ENCODE results near the gene HSPE1.
"Not testable (repeated sequence)": the region's sequence is repeated elsewhere in the genome, so short reads cannot be mapped to it uniquely, and the experiment has no call there.

HSPE1 gene

DNA sequence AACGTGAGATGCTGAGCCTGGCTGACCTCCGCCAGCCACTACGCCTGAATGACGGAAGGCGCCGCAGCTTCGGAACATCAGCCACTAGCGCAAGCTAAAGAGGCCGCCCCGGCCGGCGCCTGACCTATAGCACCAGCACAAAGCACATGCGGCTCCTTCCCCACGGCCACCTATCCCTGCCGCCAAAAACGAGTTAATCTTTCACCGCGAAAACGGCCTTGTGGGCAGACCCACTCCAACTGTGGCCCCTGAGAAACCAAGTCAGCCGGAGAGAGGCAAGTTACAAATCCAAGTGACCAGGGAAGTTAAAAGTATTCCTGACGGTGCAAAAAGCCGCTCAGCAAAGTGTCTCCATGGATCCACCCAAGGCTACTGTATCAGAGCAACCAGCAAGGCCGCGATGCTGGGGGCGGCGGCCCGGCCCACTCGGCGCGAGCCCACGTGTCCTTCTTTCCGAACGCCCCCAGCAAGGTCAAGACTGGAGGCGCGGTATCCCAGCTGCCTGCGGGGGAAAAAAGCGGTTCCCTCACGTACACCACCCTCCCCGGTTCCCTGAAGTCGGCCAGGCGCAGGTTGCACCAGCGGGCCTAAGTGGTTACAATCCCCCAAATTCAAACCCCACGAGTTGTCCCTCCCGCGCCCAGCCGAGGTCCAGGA is 1.1 kb upstream of the HSPE1 start:
- peak; percentile 6 for DNase-seq

DNA sequence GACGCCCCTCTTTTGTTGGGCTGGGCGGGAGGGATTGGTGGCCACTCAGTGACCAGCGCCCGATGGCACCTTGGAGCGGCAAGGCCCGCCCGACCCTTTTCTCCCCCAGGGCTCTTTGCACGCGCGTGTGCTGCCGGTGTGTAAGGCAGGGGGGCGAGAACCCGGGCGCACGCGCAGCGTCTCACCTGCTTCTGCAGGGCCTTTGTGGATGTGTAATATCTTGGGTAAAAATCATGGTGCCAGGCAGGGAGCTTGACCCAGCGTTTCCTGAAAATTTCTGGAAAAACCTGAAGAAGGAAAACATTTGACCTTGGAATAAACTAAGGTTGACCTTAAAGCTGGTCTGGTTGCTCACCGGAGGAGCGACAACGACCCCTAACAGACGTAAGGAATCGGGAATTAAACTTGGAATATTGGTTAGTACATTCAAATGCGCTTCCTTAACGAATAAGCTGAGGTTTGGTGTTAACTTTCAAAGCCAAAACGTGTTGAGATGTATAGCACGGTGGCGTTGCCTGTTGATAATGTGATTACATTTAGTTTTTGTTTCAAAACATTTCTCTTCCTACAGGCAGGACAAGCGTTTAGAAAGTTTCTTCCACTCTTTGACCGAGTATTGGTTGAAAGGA is 438 bp downstream of the HSPE1 start:
- DNase-seq, result no peak

DNA sequence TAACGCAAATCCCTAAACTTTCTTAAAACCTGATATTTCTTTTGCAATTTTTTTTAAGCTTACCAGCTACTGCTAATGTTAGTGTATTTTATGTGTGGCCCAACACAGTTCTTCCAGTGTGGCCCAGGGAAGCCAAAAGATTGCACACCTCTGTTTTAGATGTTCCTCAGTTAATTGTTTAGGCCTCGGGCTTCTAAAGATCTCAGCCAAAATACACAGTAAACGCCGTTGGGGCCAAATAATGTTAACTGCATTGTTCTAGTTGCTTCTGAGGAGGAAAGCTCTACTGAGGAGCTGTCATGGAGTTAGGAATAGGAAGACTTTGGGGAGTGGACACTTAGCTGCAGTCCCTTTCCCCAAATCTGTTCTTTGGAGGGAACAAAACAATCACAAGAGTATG is 2.0 kb downstream of the HSPE1 start:
- DNase-seq, result no peak

DNA sequence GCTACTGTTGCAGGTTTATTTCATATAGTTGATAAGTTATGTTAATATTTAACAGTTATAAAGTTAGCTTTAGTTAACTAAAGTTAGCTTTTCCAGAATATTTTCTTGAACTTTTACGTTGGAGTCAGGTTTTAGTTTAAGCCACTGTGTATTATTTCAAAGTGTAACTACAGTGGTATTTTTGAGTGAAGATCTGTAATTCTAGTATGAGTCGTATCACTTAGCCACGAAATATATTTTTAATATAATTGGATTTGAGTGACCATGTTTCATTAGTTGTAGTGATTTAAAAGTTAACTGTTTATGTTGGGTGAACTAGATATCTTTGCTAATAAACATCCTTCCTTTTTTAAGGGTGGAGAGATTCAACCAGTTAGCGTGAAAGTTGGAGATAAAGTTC is 2.5 kb downstream of the HSPE1 start:
- no peak for DNase-seq

DNA sequence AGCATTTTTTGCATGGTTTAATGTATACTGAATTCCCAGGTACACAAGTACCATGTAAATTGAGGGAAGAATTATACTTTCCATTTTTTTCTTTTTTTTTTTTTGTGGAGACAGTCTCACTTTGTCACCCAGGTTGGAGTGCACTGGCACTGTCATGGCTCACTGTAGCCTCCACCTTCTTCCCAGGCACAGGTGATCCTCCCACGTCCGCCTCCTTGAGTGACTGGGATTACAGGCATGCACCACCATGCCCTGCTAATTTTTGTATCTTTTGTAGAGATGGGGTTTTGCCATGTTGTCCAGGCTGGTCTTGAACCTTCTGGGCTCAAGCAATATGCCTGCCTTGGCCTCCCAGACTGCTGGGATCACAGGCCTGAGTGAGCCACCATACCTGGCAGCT is 3.8 kb downstream of the HSPE1 start:
- no peak for DNase-seq

DNA sequence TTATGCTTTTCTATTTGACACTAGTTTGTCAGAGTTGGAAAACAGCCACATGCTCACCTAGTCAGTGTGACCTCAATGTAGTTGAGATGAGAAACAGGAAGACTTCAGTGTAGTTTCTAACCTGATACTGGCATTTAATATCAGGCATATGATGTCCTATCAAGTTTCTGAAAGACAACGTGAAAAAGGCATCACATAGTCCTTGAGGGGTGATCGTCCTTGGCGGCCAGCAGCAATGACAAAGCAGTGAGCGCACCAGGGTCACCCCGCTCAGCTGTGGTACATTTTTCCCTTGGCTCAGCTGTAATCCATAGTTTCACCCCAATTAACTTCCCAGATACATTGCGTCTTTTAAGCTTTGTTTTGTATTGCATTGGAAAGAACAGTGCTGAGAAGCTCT is 4.3 kb downstream of the HSPE1 start:
- DNase-seq, result no peak

DNA sequence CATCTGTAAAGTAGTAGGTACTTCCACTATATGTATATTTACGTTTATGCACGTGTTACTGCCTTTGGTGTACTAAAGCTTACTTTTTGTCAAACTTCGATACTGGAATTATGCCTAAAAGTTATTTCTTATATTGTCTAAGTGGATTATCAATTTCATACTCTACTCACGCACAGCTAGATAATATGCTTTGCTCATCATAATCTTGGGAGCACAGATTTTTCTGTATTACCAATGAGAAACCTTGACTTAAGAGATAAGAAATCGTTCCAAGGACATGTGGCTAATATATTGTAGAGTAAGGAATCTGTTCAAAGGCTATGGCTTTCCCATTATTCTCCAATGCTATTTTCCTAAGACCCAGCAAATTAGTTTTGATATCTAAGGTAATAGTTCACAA is 6.5 kb downstream of the HSPE1 start:
- DNase-seq, result no peak

DNA sequence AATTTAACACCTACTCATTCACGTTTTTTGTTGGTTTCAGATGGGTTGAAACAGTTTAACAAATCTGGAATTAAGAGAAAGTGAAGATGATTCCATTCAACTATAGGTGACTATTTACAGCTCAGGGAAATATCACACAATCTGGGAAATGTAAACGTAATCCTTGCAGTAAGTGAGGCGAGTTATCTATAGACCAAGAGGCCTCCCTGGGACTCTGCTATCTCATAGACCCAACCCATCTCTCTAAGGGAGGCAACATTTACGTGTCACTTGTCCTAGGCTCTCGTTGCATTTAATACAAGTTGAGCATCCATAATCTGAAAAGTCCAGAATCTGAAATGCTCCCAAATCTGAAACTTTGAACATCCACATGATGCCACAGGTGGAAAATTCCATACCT is 13.7 kb downstream of the HSPE1 start:
- no peak for DNase-seq

DNA sequence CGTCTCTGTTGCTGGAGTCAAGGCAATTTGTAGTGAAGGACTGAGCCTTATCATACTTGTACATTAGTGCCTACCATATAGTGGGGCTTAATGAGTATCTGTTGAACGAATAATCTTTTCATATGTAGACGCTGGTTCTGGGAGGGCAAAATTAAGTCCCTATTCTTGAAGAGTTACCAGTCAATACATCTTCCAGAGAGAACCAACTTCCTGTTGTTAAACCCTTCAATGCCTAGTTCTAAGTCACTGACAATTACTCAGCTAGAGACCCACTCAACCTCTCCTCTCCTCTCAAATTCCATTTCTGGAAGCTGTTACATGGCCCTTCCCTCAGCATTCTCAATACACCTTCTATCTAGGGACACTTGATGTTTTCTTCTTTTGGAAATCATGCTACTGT is 14.6 kb downstream of the HSPE1 start:
- DNase-seq, result no peak

DNA sequence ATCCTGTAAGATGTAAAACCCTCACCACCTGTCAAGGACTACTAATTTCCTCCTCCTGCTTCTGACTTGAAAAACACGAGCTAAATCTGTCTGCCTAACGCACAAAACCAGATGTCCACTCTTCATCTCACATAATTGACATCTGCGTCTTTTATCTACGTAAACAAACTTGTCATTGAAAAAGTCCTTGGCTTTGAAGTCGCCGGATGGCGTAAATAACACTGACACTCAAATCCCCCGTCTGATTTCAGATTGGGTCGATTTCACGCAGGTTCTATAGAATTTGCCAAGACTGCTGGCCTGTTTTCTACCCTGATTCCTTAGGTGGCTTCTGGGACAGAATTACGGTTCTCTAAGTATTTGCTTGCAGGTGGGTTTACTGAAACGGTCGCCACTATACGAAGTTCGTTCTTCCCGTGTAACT is 15.1 kb downstream of the HSPE1 start:
- DNase-seq, result peak; percentile 64

DNA sequence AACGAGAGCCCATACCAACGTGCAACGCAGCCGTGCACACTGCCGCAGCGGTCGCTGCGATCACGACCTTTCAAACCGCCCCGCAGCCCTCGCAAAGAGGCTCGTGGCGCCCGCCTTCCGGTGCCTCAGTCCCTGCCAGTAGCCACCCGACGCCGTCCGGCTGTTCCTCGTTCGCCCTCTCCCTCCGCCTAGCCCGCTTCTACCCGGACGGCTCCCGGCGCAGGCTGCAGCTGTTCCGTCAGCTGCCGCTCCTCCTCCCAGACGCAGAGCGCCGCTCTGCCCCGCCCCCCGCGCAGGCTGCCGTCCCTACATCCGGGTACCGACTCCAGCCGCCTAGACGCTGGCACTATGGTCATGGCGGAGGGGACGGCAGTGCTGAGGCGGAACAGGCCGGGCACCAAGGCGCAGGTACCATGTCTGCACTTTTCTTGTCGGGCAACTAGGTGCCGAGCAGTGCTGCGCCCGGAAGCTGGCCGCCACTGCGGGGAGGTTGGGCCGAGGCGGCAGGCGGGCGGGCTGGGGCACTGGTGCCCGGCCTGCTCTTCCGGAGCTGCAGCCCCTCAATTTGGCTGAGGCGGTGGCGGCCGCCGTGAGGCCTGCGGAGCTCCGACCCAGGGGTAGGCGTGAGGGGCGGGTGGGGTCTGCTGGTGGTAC is 15.7 kb downstream of the HSPE1 start, which contains the start of gene MOB4:
MOB4 (plus strand) TSS at position 328 of the 654 bp plus-strand sequence; CDS start at position 349, 21 bp downstream.
- peak; percentile 95 for DNase-seq

DNA sequence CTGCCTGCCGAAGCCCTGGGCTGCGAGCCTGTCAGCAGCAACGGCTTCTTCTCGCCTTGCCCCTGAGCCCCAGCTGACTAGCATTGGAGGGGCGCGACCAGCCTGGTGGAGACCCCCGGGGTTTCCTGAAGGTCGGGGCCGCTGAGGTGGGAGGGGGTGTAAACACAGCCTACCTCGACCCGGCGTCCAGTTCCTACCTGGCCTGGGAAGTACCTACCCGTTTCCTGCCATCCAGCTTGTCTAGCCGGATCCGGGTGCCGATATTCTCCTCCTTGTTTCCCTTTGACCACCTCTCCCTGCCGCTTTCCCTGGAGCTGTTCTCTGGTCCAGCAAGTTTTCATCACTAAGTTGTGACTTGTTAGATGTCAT is 16.2 kb downstream of the HSPE1 start:
- DNase-seq, result no peak

DNA sequence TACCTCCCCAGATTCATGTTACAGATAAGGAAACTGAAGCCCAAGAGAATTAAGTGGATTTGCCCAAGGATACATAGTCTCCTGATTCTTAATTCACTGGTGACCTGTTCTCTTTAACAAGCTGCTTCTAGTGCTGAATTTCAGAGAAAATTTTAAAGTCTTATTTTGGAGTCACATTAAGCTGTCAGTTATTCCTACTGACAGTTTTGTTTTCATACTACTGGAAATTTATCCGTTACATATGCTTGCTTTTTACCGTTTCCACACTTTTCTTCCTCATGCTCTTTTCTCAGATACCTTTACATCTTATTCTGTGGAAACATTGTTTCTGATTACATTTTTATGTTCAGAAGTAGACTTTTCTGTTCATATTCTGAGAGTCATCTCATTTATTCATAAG is 17.0 kb downstream of the HSPE1 start:
- no peak for DNase-seq

DNA sequence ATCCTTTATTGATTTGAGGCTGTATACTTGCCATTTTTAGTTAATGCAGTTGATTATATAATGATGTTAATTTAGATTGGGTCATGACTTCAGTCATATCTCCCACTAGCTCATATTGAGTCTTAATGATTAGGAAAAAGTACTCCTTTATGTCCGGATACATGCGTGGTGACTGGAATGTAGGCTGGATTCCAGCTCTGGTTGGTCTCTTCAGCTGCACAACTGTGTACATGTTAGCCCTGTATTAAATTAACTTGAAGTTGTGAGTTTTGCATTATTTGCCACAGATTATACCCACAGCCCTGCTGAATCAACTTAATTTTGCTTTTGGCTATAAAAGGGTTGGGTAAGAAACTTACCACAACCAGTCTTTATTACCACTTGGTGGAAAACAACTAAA is 38.2 kb downstream of the HSPE1 start:
- no peak for DNase-seq

DNA sequence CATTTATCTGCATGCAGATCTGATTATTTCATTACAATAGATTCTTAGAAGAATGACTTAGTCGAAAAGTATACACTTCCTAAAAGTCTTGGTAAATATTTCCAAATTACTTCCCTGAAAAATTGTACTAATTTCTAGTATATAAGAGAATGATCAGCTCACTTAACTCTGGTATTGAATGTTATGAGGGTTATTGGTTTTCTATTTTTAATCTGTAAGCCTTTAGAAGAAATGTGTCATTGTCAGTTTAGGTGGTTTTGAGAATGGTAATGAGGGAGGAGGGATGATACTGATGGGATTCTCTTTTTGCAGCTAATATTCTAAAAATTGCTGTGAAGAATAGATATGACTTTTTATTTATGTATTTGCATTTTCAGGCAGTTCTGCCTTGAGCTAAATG is 39.6 kb downstream of the HSPE1 start:
- DNase-seq, result no peak

DNA sequence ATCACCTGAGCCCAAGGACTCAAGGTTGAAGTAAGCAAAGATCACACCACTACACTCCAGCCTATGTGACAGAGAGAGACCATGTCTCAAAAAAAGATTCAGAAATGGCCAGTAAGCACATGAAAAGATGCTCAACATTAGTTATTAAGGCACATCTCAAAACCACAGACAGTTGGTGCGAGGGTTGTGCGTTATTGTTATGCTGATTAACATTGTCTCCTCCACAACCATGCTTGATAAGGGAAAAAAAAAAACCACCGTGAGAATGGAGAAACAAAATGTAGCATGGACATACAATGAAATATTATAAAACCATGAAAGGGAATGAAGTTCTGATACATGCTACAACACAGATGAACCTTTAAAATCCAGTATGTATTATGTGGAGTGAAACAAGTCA is 43.0 kb downstream of the HSPE1 start:
- no peak for DNase-seq

DNA sequence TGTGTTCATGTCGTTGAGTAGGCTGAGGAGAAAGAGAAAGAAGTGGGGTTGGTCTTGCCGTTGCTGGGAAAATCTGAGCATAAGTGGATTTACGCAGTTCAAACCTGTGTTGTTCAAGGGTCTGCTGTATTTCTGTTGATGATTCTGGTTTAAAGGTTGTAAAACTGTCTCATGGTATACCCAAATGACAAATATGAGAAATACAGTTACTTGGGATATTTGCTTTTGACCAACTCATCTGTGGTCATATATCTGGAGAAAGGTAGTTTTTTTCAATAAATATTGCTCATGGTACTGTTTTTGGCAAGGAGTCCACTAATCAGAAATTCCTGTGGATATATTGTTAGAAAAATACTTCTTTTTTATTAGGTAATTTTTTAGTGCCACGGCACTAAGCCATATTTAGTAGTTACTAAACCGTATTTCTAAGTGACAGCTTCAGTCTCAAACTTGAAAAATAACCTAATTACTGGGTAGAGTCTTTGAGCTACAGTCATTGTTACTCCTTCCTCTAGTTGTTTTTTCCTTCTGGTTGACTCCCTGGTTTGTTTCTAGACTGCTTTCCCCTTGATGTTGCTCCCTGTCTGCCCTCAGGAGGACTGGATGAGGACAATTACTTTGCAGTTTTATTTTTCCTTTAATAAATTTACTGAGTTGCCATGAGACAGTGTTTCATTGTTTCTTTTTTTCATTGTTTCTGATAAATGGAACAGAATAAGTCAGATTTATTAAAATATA is 47.2 kb downstream of the HSPE1 start:
- DNase-seq, result no peak

DNA sequence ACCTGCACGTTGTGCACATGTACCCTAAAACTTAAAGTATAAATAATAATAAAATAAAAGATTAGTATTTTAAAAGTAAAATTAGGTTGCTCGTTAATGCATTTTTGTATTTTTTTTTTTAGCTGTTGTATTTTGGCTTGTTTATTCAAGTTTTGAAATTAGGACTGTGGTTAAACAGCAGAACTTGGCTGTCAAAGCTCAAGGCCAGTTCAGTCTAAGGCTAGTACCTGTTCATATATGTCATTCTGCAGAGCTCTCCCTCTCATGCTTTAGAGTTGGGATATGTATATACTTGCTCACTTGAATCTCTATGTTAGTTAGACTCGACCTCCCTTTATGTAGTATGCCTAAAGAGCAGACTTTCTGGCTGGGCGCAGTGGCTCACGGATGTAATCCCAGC is 48.4 kb downstream of the HSPE1 start:
- no peak for DNase-seq

DNA sequence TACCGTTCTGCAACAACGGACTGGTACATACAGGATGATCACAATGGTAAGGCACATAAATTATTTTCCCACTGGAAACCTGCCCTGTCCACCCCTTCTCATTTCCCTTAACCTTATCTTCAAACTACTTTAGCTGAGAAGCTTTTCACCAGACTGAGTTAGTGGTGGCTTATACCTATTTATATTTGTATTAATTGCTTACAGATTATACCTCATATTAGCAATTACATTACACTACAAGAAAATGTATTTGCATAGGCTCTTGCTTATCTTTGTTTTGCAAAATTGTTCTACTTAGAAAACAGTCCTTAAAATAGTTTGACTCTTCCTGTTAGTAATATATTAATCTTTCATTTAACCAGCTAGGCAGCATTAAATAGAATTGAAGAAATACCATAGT is 51.1 kb downstream of the HSPE1 start:
- not testable (repeated sequence) for DNase-seq

Data from NCI-H2171 (cell line).